Astrocyte (in vitro differentiated cells and primary cell): ENCODE measurements around the gene USP25.

Experiments used
- EZH2 ChIP-seq: IDR thresholded peaks from 2 replicates; pipeline ENCODE4 v1.6.1; 2012; ENCODE audit warnings: mild to moderate bottlenecking, low read length, inconsistent platforms; ENCODE audit not compliant: insufficient read depth
- TF ChIP-seq, protein P1 (sequence below): IDR thresholded peaks from 2 replicates; pipeline ENCODE4 v1.5.1; 2011; ENCODE audit warnings: low read depth, mild to moderate bottlenecking, inconsistent platforms, low read length, moderate library complexity; ENCODE audit not compliant: insufficient read depth

DNA sequence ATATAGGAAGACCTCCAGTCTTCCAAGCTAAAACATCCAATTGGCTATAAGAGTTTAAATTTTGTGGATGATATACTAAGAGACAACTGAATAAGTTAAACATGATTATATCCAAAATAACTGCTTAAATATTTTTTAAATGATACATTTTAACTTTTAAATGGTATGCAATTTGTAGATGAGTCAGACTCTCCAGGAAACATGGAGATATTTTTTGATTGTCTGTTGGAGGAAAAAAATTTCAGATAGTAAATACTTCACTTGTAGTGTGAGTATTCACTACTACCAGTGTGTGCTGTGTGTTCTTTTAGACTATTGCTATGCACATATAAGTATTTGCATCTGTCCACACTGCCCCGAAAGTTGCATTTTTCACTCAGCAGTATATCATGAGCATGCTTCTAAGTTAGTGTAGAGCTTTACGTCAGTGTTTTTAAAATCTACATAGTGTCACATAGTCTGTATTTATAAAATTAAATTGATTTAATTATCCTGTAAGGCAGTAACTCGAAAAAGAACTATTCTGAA is 91.1 kb downstream of the USP25 start:
- TF ChIP-seq, protein P1, sequence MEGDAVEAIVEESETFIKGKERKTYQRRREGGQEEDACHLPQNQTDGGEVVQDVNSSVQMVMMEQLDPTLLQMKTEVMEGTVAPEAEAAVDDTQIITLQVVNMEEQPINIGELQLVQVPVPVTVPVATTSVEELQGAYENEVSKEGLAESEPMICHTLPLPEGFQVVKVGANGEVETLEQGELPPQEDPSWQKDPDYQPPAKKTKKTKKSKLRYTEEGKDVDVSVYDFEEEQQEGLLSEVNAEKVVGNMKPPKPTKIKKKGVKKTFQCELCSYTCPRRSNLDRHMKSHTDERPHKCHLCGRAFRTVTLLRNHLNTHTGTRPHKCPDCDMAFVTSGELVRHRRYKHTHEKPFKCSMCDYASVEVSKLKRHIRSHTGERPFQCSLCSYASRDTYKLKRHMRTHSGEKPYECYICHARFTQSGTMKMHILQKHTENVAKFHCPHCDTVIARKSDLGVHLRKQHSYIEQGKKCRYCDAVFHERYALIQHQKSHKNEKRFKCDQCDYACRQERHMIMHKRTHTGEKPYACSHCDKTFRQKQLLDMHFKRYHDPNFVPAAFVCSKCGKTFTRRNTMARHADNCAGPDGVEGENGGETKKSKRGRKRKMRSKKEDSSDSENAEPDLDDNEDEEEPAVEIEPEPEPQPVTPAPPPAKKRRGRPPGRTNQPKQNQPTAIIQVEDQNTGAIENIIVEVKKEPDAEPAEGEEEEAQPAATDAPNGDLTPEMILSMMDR: no peak
- no peak for TF ChIP-seq EZH2
